K562 (cell line): ENCODE data around the gene RHPN2.

Experiments
- CHD2 ChIP-seq: IDR thresholded peaks from 2 replicates; pipeline ENCODE4 v1.6.1; 2011; ENCODE audit warnings: low read depth, low read length
- CTCF ChIP-seq, 3 experiments: IDR thresholded peaks in 2 of 3; conservative IDR thresholded peaks in 1 of 3; 2 replicates each; pipeline ENCODE4 v1.5.1; 2011 to 2012; ENCODE audit warnings: low read length in 3 of 3, mild to moderate bottlenecking in 3 of 3, control low read depth in 2 of 3, improper control_type of control experiment in 1 of 3, inconsistent platforms in 1 of 3, low read depth in 1 of 3, mixed read lengths in 1 of 3, moderate library complexity in 1 of 3; ENCODE audit not compliant: insufficient read depth in 2 of 3
- MYC ChIP-seq, 2 experiments: fragments of 250-450 bp in 1 of 2; sonication (Bioruptor Pico) in 1 of 2; IDR thresholded peaks; 2 replicates each; pipeline versions ENCODE4 v1.5.1 to v1.6.1; 2012 to 2021; ENCODE audit warnings: low read depth in 2 of 2, borderline replicate concordance in 1 of 2, improper control_type of control experiment in 1 of 2, low read length in 1 of 2, mild to moderate bottlenecking in 1 of 2, moderate library complexity in 1 of 2
- NFIX ChIP-seq: fragments of 250-450 bp; sonication (Bioruptor Pico); IDR thresholded peaks from 2 replicates; pipeline ENCODE4 v1.4.0; 2020; ENCODE audit warnings: low read depth, mild to moderate bottlenecking, moderate library complexity
- POLR2A ChIP-seq: fragments of 450-650 bp; conservative IDR thresholded peaks from 2 replicates; pipeline ENCODE4 v1.6.1; 2016
- REST ChIP-seq, 2 experiments: fragments of 450-650 bp; formaldehyde crosslinking in 1 of 2; IDR thresholded peaks; 2 replicates each; pipeline versions ENCODE4 v1.4.0 to v1.6.1; 2014 to 2020; ENCODE audit warnings: mild to moderate bottlenecking in 2 of 2, borderline replicate concordance in 1 of 2, low read depth in 1 of 2
- TF ChIP-seq, protein P1 (sequence below): fragments of 250-450 bp; sonication (Bioruptor Pico); IDR thresholded peaks from 2 replicates; pipeline ENCODE4 v1.8.0; 2021; ENCODE audit warnings: moderate library complexity, mild to moderate bottlenecking, inconsistent platforms

- no peak for TF ChIP-seq NFIX (CRISPR knock-in tag)
- TF ChIP-seq CTCF (IDR thresholded peaks at IDR 0.05 in 2 of 3, conservative IDR thresholded peaks at IDR 0.05 in 1 of 3; ENCODE audit: insufficient read depth in 2 of 3, low read depth in 1 of 3, low read length in 3 of 3): no peak
- TF ChIP-seq, protein P1, sequence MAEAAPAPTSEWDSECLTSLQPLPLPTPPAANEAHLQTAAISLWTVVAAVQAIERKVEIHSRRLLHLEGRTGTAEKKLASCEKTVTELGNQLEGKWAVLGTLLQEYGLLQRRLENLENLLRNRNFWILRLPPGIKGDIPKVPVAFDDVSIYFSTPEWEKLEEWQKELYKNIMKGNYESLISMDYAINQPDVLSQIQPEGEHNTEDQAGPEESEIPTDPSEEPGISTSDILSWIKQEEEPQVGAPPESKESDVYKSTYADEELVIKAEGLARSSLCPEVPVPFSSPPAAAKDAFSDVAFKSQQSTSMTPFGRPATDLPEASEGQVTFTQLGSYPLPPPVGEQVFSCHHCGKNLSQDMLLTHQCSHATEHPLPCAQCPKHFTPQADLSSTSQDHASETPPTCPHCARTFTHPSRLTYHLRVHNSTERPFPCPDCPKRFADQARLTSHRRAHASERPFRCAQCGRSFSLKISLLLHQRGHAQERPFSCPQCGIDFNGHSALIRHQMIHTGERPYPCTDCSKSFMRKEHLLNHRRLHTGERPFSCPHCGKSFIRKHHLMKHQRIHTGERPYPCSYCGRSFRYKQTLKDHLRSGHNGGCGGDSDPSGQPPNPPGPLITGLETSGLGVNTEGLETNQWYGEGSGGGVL (CRISPR knock-in tag): no peak
- no peak for TF ChIP-seq CHD2
- no peak for TF ChIP-seq REST (IDR thresholded peaks at IDR 0.05; ENCODE audit: borderline replicate concordance)
- no peak for TF ChIP-seq REST (CRISPR knock-in tag; IDR thresholded peaks at IDR 0.05; ENCODE audit: low read depth)
- no peak for TF ChIP-seq MYC (IDR thresholded peaks at IDR 0.05; ENCODE audit: low read depth, low read length)
- no peak for TF ChIP-seq MYC (CRISPR knock-in tag; IDR thresholded peaks at IDR 0.05; ENCODE audit: borderline replicate concordance, low read depth)
- no peak for TF ChIP-seq POLR2A
Observed at GRCh38 chr19:33090179-33090578, 25.5 kb upstream of the RHPN2 start.
